ENCODE measurements around the gene CHRDL2. TPM values are rescaled to one million over a fixed set of nuclear protein-coding genes. Genes with fewer than 3 reads are reported as not detected.

CHRDL2 gene
- polyA plus RNA-seq, 1 of the 3 experiments (the other 2 are of a cell fraction) = not detected

DNA sequence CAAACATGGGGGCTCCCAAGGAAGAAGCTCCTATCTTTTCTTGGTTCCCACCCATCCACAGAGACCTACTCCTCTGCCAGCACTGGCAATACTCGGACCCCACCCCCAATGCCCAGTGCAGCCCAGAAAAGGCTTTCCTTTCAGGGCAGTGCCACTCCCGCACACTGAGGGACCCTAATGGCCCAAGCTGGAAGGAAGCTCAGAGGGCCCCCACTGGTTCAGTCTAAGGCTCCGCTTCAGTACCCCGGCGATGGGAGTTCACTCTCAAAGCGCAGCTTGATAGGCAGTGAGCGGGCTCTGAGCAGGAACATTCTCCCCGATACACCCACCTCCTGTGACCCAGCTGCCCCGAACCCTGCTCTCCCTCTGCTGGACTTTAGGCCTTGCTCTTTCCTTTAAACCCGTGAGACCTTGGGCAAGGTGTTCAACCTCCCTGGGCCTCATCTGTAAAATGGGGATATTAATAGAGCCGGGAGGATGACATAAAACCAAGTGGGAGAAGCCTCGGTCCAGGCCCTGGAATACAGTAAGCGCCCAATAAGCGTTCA lies 48.4 kb downstream of the CHRDL2 start (continued):
- TF ChIP-seq RCOR1 (IDR thresholded peaks at IDR 0.05; ENCODE audit: low read length) = no peak

DNA sequence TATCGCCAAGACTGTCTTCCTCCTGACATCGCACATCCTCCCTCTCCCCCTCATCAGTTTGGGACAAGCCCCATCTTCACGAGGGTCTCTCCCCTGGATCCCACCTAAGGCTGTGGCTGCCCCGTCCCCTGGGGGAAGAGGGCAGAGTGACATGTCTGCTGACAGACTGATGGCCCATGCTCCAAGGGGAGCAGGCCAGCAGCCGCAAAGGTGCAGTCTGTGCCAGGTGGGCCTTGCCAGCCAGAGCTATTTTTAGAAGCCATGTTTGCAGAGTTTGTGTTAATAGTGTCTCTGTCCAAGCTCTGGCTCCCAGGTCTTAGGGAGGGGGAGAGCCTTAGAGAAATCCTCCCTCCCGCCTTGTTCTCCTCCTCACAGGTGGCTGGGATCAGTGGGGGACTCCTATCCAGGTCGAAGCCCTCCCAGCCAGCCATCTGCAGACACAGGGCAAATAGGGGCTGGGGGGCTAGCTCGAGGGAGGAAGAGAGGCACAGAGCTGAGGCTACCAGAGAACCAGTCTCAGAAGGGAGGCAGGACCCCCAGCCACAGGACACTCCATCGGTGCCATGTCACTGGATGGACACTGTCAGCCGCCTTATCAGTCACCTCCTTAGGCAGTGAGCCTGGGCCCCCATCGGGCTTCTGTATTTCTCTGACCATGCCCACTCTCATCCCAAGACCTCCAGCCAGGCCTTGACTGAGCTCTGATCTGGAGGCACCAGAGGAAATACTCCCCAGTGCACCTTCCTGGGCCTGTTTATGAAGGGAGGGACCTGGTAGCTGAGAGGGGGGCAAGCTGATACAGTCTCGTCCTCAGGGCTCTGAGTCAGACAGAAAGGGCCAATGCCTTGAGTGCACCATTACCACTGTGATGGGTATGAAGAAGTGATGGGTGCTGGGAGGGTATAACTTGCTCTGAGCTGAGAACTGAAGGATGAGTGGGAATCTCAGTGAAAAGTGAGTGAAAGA lies 49.3 kb downstream of the CHRDL2 start:
- WGBS (ENCODE audit: low lambda C conversion rate) = 81% methylated on average over 8 of the region's 12 CpGs
- CTCF ChIA-PET = interaction anchor here (0.9 to 7.8 kb wide), 7 partner anchors 10 to 74 kb away, joined by 3 to 58 read pairs (median 9); no protein-coding TSS in a partner anchor
- H3F3A ChIP-seq (replicated peaks; ENCODE audit: insufficient read depth) = no peaks in the 10 kb centered on the region
- no peaks in the 10 kb centered on the region for H3K9me2 ChIP-seq
- POLR2A ChIA-PET = no interaction called here
- H3K4me3 ChIP-seq (ENCODE audit: low read depth in 2 of 2, low read length in 1 of 2) = no peak overlapping the region
- H3K9ac ChIP-seq = no peak overlapping the region
- no peak overlapping the region for H2AFZ ChIP-seq (ENCODE audit: low read depth)
- H3K9me3 ChIP-seq = no peaks in the 10 kb centered on the region
- H3K4me2 ChIP-seq = no peak overlapping the region
- H3K36me3 ChIP-seq (replicated peaks in 1 of 2; ENCODE audit: control insufficient read depth in 1 of 2, insufficient read depth in 2 of 2, low read length in 1 of 2) = no peaks in the 10 kb centered on the region
- no peaks in the 10 kb centered on the region for H4K20me1 ChIP-seq (ENCODE audit: insufficient read depth)
- TF ChIP-seq TCF12 (IDR thresholded peaks at IDR 0.05) (no peak), FOXJ3 (CRISPR knock-in tag; IDR thresholded peaks at IDR 0.05) (no peak), POLR2AphosphoS5 (IDR thresholded peaks at IDR 0.05; ENCODE audit: low read depth, low read length) (no peak), RCOR1 (IDR thresholded peaks at IDR 0.05; ENCODE audit: low read length) (no peak), SMC3 (IDR thresholded peaks at IDR 0.05; ENCODE audit: low read depth, low read length) (no peak), NRF1 (IDR thresholded peaks at IDR 0.05; ENCODE audit: low read depth, low read length) (no peak)
- TF ChIP-seq, protein P1, sequence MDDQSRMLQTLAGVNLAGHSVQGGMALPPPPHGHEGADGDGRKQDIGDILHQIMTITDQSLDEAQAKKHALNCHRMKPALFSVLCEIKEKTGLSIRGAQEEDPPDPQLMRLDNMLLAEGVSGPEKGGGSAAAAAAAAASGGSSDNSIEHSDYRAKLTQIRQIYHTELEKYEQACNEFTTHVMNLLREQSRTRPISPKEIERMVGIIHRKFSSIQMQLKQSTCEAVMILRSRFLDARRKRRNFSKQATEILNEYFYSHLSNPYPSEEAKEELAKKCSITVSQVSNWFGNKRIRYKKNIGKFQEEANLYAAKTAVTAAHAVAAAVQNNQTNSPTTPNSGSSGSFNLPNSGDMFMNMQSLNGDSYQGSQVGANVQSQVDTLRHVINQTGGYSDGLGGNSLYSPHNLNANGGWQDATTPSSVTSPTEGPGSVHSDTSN (IDR thresholded peaks at IDR 0.05) = no peak
- TF ChIP-seq, protein P2, sequence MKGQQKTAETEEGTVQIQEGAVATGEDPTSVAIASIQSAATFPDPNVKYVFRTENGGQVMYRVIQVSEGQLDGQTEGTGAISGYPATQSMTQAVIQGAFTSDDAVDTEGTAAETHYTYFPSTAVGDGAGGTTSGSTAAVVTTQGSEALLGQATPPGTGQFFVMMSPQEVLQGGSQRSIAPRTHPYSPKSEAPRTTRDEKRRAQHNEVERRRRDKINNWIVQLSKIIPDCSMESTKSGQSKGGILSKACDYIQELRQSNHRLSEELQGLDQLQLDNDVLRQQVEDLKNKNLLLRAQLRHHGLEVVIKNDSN (IDR thresholded peaks at IDR 0.05; ENCODE audit: borderline replicate concordance, low read depth) = no peak
- no peaks in the 10 kb centered on the region for H3K79me2 ChIP-seq (ENCODE audit: insufficient read depth)
- no peak for DNase-seq
- peaks cover 0 to 5% of the 10 kb centered on the region in 2 experiments; a peak in 1 of 4 replicates for H3K4me1 ChIP-seq (ENCODE audit: control insufficient read depth in 1 of 2, insufficient read depth in 2 of 2, low read depth in 1 of 2, low read length in 1 of 2)
- H3K27ac ChIP-seq (ENCODE audit: low read depth in 2 of 2, low read length in 1 of 2) = no peak overlapping the region
- no peaks in the 10 kb centered on the region for H3K27me3 ChIP-seq (ENCODE audit: insufficient read depth)

DNA sequence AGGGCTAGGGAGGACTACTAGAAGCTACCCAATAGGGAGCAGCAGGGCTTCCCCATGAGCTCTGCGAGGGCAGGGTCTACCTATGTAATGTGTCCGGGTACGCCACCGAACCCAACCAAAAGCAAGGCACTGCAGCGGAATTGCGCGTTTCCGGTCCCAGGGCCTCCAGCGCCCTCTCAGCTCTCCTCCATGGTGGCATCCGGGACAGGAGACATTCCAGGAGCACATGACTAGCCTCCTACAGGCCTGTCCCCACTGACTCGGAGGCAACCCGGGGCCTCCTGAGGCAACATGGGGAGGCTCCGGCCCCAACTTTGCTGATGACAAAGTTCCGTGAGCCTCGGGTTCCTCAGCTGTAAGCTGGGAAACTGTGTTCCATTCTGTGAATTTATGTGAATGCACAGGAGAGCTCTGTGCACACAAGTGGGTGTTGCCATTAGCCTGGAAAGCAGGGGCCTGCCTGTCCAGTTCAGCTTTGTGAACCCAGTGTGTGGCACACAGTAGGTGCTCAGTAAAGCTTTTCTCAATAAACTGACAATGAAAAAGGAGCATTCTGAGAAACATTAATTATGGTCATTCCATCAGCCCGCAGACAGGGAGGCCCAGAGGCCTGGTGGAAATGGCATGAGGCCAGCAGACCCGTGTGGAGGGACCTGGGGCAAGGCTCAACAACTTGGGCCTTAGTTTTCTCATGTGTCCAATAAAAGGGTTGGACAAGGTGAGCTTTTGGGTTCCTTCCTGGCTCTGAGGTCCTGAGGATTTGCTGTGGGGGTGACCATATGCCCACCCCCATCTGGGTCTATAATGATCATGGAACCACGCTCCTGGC lies 50.3 kb downstream of the CHRDL2 start:
- no peaks in the 10 kb centered on the region for H3F3A ChIP-seq (replicated peaks; ENCODE audit: insufficient read depth)
- H3K9ac ChIP-seq = no peak overlapping the region
- DNase-seq = no peak
- POLR2A ChIA-PET = no interaction called here
- no peak overlapping the region for H2AFZ ChIP-seq (ENCODE audit: low read depth)
- no peaks in the 10 kb centered on the region for H4K20me1 ChIP-seq (ENCODE audit: insufficient read depth)
- no peaks in the 10 kb centered on the region for H3K27me3 ChIP-seq (ENCODE audit: insufficient read depth)
- H3K27ac ChIP-seq (ENCODE audit: low read depth in 2 of 2, low read length in 1 of 2) = no peak overlapping the region
- WGBS (ENCODE audit: low lambda C conversion rate) = 87% methylated on average over 14 of the region's 18 CpGs
- no peaks in the 10 kb centered on the region for H3K36me3 ChIP-seq (replicated peaks in 1 of 2; ENCODE audit: control insufficient read depth in 1 of 2, insufficient read depth in 2 of 2, low read length in 1 of 2)
- H3K4me1 ChIP-seq (ENCODE audit: control insufficient read depth in 1 of 2, insufficient read depth in 2 of 2, low read depth in 1 of 2, low read length in 1 of 2) = peaks cover 0 to 5% of the 10 kb centered on the region in 2 experiments; a peak in 1 of 4 replicates
- CTCF ChIA-PET = interaction anchor here (1.3 to 7.8 kb wide), 2 partner anchors 21 to 45 kb away, joined by 4 to 58 read pairs; no protein-coding TSS in a partner anchor
- H3K4me3 ChIP-seq (ENCODE audit: low read depth in 2 of 2, low read length in 1 of 2) = no peak overlapping the region
- no peaks in the 10 kb centered on the region for H3K79me2 ChIP-seq (ENCODE audit: insufficient read depth)
- H3K4me2 ChIP-seq = no peak overlapping the region
- TF ChIP-seq TEAD4 (IDR thresholded peaks at IDR 0.05; ENCODE audit: borderline replicate concordance, insufficient read depth) = no peak
- TF ChIP-seq RXRA (IDR thresholded peaks at IDR 0.05; ENCODE audit: borderline replicate concordance, low read depth) = no peak
- TF ChIP-seq, protein P3, sequence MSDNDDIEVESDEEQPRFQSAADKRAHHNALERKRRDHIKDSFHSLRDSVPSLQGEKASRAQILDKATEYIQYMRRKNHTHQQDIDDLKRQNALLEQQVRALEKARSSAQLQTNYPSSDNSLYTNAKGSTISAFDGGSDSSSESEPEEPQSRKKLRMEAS (IDR thresholded peaks at IDR 0.05; ENCODE audit: low read depth) = no peak
- TF ChIP-seq, protein P4, sequence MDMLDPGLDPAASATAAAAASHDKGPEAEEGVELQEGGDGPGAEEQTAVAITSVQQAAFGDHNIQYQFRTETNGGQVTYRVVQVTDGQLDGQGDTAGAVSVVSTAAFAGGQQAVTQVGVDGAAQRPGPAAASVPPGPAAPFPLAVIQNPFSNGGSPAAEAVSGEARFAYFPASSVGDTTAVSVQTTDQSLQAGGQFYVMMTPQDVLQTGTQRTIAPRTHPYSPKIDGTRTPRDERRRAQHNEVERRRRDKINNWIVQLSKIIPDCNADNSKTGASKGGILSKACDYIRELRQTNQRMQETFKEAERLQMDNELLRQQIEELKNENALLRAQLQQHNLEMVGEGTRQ (IDR thresholded peaks at IDR 0.05; ENCODE audit: borderline replicate concordance, low read depth, low read length) = no peak
- TF ChIP-seq, protein P1 (IDR thresholded peaks at IDR 0.05) = no peak
- no peak for TF ChIP-seq FOXJ3 (CRISPR knock-in tag; IDR thresholded peaks at IDR 0.05)
- no peak for TF ChIP-seq RAD21 (IDR thresholded peaks at IDR 0.05; ENCODE audit: low read length)
- TF ChIP-seq SMC3 (IDR thresholded peaks at IDR 0.05; ENCODE audit: low read depth, low read length) = no peak
- no peak for TF ChIP-seq GABPA (IDR thresholded peaks at IDR 0.05; ENCODE audit: low read depth)
- TF ChIP-seq TCF12 (IDR thresholded peaks at IDR 0.05) = no peak
- TF ChIP-seq FOXM1 (IDR thresholded peaks at IDR 0.05; ENCODE audit: low read depth) = no peak
- no peak for TF ChIP-seq MXI1 (IDR thresholded peaks at IDR 0.05; ENCODE audit: low read depth, low read length)
- no peaks in the 10 kb centered on the region for H3K9me2 ChIP-seq
- H3K9me3 ChIP-seq = no peaks in the 10 kb centered on the region
